Breast epithelium (tissue), 4 donors: ENCODE data around the gene SNX5. TPM values are rescaled to one million over a fixed set of nuclear protein-coding genes. Genes with fewer than 3 reads are reported as not detected.

Experiments used
- DNase-seq, 2 donors: peaks; one replicate each; pipeline ENCODE4 v3.0.0-alpha.2; 2019; ENCODE audit warnings: low spot score in 2 of 2
- H3K27ac ChIP-seq, 2 donors: fragments of 200-600 bp; sonication (generic) in 1 of 2; one replicate each; pipeline ENCODE4 v1.5.1; 2016 to 2019; ENCODE audit warnings: mild to moderate bottlenecking in 1 of 2
- H3K27me3 ChIP-seq, 2 donors: fragments of 200-600 bp; sonication (generic) in 1 of 2; one replicate each; pipeline versions ENCODE4 v1.5.1 to v1.6.0; 2017 to 2019; ENCODE audit warnings: control low read depth in 1 of 2, mild to moderate bottlenecking in 1 of 2
- H3K36me3 ChIP-seq: fragments of 200-600 bp; one replicate; pipeline ENCODE4 v1.5.1; 2019
- H3K4me1 ChIP-seq, 2 donors: fragments of 200-600 bp; sonication (generic); one replicate each; pipeline ENCODE4 v1.5.1; 2016 to 2019; ENCODE audit warnings: control low read depth in 1 of 2
- H3K4me3 ChIP-seq, 3 donors: fragments of 200-600 bp; sonication (generic); 1 replicate in 2 of 3; 2 replicates in 1 of 3; pipeline ENCODE4 v1.5.1; 2016 to 2019; ENCODE audit warnings: mild to moderate bottlenecking in 3 of 3, moderate library complexity in 2 of 3
- H3K9me3 ChIP-seq, 2 donors: fragments of 200-600 bp; sonication (generic) in 1 of 2; one replicate each; pipeline ENCODE4 v1.5.1; 2016 to 2019; ENCODE audit warnings: control low read depth in 1 of 2
- POLR2A ChIP-seq: fragments of 450-650 bp; IDR thresholded peaks from one replicate; pipeline ENCODE4 v1.6.1; 2016; ENCODE audit warnings: antibody characterized with exemption, mild to moderate bottlenecking, moderate library complexity
- POLR2AphosphoS5 ChIP-seq, 3 donors: sonication (generic); formaldehyde crosslinking; IDR thresholded peaks; one replicate each; pipeline ENCODE4 v1.6.1; 2017; ENCODE audit warnings: antibody characterized with exemption in 3 of 3
- intact Hi-C: fragments of 100-400 bp; cut with DNase I; formaldehyde crosslinking; loops from one replicate; pipeline ENCODE4 v1.15.1; 2023; ENCODE audit warnings: low total_unique reads
- total RNA-seq, 3 donors: library from RNA; depleted of rRNA; stranded (reverse); fragments of >200 nt; gene quantifications; one replicate each; pipeline ENCODE4 v1.1.0, GENCODE V29; 2016
- TF ChIP-seq, protein P1 (sequence below), 3 donors: fragments of 450-650 bp; IDR thresholded peaks; one replicate each; pipeline ENCODE4 v1.5.1; 2016 to 2017; ENCODE audit warnings: antibody characterized with exemption in 3 of 3, mild to moderate bottlenecking in 3 of 3, moderate library complexity in 3 of 3

The SNX5 gene
- total RNA-seq = 100 to 1,000 TPM in 2 of 3 donors, 10 to 100 TPM in 1; 96.7 to 127 (median 122) TPM

DNA sequence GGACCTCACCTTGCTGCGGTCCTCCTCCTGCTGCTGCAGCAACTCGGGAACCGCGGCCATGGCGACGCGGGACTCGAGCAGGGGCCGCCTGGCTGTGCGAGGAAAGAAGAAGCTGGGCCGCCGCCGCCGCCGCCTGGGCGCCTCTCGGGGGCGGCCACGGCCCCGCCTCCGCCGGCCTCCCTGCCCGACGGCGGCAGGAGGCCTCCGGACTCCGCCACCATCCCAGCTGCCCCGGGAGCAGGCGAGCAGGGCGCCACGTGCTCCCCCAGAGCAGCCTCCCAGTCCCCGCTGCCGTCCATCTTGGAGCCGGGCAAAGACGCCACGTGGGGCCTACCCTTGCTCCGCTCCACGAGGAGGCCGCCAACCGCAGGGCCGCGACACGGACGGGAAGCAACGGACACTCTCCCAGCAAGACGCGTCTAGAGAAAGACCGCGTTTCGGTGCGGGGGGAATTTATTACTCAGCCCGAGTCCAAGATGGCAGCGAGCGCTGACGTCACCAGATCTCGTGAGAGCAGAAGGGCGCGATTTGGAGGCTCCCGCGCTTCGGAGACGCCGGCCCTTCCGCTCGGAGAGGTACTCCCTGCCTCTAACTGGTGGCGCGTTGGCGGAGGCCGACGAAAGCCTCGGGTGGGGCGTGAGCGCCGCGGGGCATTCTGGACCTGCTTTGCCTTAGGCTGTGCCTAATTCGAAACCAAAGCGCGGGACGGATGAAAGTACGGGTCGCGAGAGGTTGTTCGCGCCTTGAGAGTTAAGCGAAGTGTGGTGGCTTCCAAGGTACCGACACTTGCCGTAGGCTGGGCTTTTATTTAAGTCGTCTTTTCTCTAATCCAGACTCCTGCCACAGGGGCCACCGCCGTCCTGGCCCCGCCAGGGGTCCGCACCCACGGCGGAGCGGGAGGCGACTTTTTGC lies at the start of gene SNX5, which contains the start of gene MGME1:
TSS of gene SNX5 (minus strand) at position 429 of the 912 bp plus-strand sequence. CDS start at position 60, 369 bp downstream.
TSS of gene MGME1 (plus strand) at position 653 of the 912 bp plus-strand sequence. CDS start 842 bp downstream, outside the sequence.
- Histone ChIP-seq H3K27ac (peak within 1 kb of the TSS; percentile 96 to 97), H3K4me3 (peak within 1 kb of the TSS; percentile 85 to 91 (median 91)), H3K4me1 (peaks cover 0 to 8% of the 10 kb centered on the region in 2 donors), H3K27me3 (no peaks in the 10 kb centered on the region), H3K36me3 (no peaks in the 10 kb centered on the region), H3K9me3 (no peaks in the 10 kb centered on the region)
- intact Hi-C loops = no loop called here
- DNase-seq = peak; percentile 96
- TF ChIP-seq POLR2A = peak; percentile 66
- TF ChIP-seq POLR2AphosphoS5 (IDR thresholded peaks at IDR 0.05) = peak; percentile 91 to 98 (median 98)
- TF ChIP-seq, protein P1, sequence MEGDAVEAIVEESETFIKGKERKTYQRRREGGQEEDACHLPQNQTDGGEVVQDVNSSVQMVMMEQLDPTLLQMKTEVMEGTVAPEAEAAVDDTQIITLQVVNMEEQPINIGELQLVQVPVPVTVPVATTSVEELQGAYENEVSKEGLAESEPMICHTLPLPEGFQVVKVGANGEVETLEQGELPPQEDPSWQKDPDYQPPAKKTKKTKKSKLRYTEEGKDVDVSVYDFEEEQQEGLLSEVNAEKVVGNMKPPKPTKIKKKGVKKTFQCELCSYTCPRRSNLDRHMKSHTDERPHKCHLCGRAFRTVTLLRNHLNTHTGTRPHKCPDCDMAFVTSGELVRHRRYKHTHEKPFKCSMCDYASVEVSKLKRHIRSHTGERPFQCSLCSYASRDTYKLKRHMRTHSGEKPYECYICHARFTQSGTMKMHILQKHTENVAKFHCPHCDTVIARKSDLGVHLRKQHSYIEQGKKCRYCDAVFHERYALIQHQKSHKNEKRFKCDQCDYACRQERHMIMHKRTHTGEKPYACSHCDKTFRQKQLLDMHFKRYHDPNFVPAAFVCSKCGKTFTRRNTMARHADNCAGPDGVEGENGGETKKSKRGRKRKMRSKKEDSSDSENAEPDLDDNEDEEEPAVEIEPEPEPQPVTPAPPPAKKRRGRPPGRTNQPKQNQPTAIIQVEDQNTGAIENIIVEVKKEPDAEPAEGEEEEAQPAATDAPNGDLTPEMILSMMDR (IDR thresholded peaks at IDR 0.05) = no peak

DNA sequence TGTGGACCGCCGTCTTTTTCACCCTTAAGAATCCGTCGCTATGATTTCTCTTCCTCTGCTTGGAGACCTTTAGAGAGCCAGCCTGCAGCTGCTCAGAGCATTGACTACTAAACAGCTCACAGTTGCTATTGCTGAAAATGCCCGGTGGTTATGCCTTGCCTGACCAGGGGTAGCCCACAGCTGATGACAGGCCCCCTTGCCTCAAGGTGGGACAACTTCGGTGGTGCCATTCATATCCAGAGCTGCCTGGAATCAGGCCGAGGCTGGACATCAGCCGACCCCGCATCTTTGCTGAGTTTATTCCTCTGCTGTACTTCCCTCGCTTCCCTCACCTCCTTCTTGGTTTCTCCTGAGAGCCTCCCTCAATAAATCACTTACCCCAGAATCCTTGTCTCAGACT lies 49.5 kb upstream of the SNX5 start:
- TF ChIP-seq POLR2AphosphoS5 (IDR thresholded peaks at IDR 0.05) (no peak), POLR2A (no peak)
- TF ChIP-seq, protein P1 (IDR thresholded peaks at IDR 0.05) = no peak
- no peak for DNase-seq
- no peak overlapping the region for H3K27ac ChIP-seq
- no peaks in the 10 kb centered on the region for H3K36me3 ChIP-seq
- intact Hi-C loops = no loop called here
- H3K4me3 ChIP-seq = no peak overlapping the region
- no peaks in the 10 kb centered on the region for H3K9me3 ChIP-seq
- H3K27me3 ChIP-seq = no peaks in the 10 kb centered on the region
- no peaks in the 10 kb centered on the region for H3K4me1 ChIP-seq

DNA sequence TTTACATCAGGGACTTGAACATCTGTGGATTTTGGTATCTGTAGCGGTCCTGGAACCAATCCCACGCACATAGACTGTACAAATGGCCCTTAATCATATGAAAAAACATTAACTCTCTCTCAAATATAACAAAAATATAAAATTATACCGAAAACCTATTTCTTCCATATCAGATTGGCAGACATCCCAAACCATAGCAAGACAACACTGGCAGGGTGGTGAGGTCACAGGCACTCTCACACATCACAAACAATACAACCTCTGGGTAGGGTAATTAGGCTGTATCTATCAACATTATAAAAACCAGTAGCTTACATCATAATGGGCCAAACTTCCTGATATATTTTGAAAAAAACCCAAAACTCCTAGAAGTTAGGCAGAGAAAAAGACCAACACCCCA lies 48.2 kb upstream of the SNX5 start:
- Histone ChIP-seq H3K4me3 (no peak overlapping the region), H3K9me3 (no peaks in the 10 kb centered on the region), H3K27ac (no peak overlapping the region), H3K4me1 (no peaks in the 10 kb centered on the region), H3K27me3 (no peaks in the 10 kb centered on the region), H3K36me3 (no peaks in the 10 kb centered on the region)
- intact Hi-C loops = no loop called here
- no peak for DNase-seq
- no peak for TF ChIP-seq POLR2AphosphoS5 (IDR thresholded peaks at IDR 0.05)
- TF ChIP-seq POLR2A = no peak
- TF ChIP-seq, protein P1 (IDR thresholded peaks at IDR 0.05) = no peak

DNA sequence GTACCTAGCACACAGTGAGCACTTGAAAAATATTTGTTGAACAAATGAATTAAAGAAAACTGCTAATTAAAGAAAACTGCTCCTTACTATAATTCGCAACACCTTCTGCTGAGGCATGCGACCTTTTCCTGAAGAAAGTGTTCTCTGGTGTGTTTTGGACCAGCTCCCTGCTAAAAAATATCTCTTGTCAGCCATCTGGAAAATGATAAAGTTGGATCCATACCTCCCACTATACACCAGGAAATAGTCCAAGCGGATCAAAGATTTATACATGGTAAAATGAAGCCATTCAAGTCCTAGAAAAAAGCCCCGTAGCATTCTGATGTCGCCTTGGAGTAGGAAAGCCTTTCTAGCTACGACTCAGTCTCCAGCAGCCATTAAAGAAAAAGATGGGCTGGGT lies 45.8 kb upstream of the SNX5 start:
- Histone ChIP-seq H3K4me1 (no peaks in the 10 kb centered on the region), H3K9me3 (no peaks in the 10 kb centered on the region), H3K27ac (no peak overlapping the region), H3K36me3 (no peaks in the 10 kb centered on the region), H3K27me3 (no peaks in the 10 kb centered on the region), H3K4me3 (no peak overlapping the region)
- intact Hi-C loops = no loop called here
- TF ChIP-seq, protein P1 (IDR thresholded peaks at IDR 0.05) = no peak
- TF ChIP-seq POLR2AphosphoS5 (IDR thresholded peaks at IDR 0.05) = no peak
- DNase-seq = no peak

DNA sequence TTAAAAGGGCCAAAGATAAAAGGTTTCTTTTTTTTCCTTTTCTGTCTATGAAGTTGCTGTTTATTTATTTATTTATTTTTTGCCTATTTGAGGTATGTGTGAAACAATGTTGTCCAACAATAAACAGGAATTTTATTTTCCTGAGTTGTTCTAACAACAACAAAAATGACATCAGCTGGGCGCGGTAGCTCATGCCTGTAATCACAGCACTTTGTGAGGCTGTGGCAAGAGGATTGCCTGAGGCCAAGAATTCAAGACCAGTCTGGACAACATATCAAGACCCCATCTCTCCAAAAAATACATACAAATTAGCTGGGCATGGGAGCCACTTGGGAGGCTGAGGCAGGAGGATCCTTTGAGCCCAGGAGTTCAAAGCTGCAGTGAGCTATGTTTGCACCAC lies 44.3 kb upstream of the SNX5 start:
- Histone ChIP-seq H3K27ac (no peak overlapping the region), H3K4me1 (no peaks in the 10 kb centered on the region), H3K27me3 (no peaks in the 10 kb centered on the region), H3K9me3 (no peaks in the 10 kb centered on the region), H3K36me3 (no peaks in the 10 kb centered on the region), H3K4me3 (no peak overlapping the region)
- DNase-seq = no peak
- intact Hi-C loops = no loop called here
- TF ChIP-seq POLR2A = no peak
- TF ChIP-seq, protein P1 (IDR thresholded peaks at IDR 0.05) = no peak
- no peak for TF ChIP-seq POLR2AphosphoS5 (IDR thresholded peaks at IDR 0.05)
